ENCODE data around the gene SERGEF.

DNA sequence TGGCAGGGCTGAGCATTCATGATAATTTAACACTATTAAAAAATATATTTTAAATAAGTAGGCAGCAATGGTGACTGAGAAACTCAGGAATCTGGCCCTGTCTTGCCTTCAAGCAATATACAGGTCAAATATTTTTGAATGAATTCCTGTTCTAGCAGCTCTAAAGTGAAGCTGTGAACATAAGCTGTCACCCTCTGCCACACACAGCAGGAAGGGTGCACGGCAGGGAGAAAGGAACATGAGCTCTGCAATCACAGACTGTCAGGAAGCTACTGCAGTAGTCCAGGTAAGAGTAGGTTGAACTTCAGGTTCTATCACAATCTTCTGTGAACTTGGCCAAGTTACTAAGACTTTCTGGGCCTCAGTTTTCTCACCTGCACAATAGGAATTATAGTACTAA, 114.8 kb downstream of the SERGEF start:
- TF ChIP-seq, protein P1, sequence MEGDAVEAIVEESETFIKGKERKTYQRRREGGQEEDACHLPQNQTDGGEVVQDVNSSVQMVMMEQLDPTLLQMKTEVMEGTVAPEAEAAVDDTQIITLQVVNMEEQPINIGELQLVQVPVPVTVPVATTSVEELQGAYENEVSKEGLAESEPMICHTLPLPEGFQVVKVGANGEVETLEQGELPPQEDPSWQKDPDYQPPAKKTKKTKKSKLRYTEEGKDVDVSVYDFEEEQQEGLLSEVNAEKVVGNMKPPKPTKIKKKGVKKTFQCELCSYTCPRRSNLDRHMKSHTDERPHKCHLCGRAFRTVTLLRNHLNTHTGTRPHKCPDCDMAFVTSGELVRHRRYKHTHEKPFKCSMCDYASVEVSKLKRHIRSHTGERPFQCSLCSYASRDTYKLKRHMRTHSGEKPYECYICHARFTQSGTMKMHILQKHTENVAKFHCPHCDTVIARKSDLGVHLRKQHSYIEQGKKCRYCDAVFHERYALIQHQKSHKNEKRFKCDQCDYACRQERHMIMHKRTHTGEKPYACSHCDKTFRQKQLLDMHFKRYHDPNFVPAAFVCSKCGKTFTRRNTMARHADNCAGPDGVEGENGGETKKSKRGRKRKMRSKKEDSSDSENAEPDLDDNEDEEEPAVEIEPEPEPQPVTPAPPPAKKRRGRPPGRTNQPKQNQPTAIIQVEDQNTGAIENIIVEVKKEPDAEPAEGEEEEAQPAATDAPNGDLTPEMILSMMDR (IDR thresholded peaks at IDR 0.05): no peak
- no peak for TF ChIP-seq POLR2A (IDR thresholded peaks at IDR 0.05)
